IMR-90 (cell line): ENCODE data around the gene KDM2A. TPM values are rescaled to one million over a fixed set of nuclear protein-coding genes. Genes with fewer than 3 reads are reported as not detected.

ENCODE experiments used
- ATAC-seq: fragments of 200-7000 bp; cut with Tn5 transposase; 2 replicates; pipeline ENCODE4 v1.9.1; 2020; ENCODE audit warnings: low read depth, mild to moderate bottlenecking, moderate library complexity
- BruUV-seq: library from RNA; stranded (reverse); fragments of 400-500 nt; replicated peaks from 2 replicates; lab custom pipeline; 2021; lab: Mats Ljungman, UMichigan
- CTCF ChIA-PET: fragments of 300-600 bp; formaldehyde crosslinking; extraction: SDS; loops from one replicate; lab custom pipeline; 2021; ENCODE audit warnings: antibody characterized with exemption; lab: Yijun Ruan, JAX
- POLR2A ChIA-PET: fragments of 300-600 bp; sonication (Branson Sonifier 250); formaldehyde crosslinking; loops from one replicate; lab custom pipeline; 2022; ENCODE audit warnings: antibody characterized with exemption; ENCODE audit not compliant: unreplicated experiment; lab: Charles Lee
- DNase-seq: peaks from one replicate; pipeline ENCODE4 v3.0.0; 2013
- H2AFZ ChIP-seq: replicated peaks from 2 replicates; pipeline ENCODE3; 2013; ENCODE audit warnings: low read length, mild to moderate bottlenecking; ENCODE audit not compliant: poor library complexity
- H2AK5ac ChIP-seq: 2 replicates; pipeline ENCODE4 v1.6.1; 2013; ENCODE audit warnings: low read depth, low read length, inconsistent platforms
- H2AK9ac ChIP-seq: replicated peaks from 2 replicates; pipeline ENCODE3; 2013; ENCODE audit warnings: mild to moderate bottlenecking, low read depth, low read length, moderate library complexity; ENCODE audit not compliant: poor library complexity
- H2BK120ac ChIP-seq: 2 replicates; pipeline ENCODE4 v1.6.1; 2013; ENCODE audit warnings: low read depth, low read length, inconsistent platforms
- H2BK15ac ChIP-seq: 3 replicates; pipeline ENCODE4 v1.6.1; 2013; ENCODE audit warnings: low read depth, low read length, inconsistent platforms
- H2BK20ac ChIP-seq: 2 replicates; pipeline ENCODE4 v1.6.1; 2013; ENCODE audit warnings: low read depth, mild to moderate bottlenecking, inconsistent platforms, low read length, moderate library complexity
- H2BK5ac ChIP-seq: 2 replicates; pipeline ENCODE4 v1.6.1; 2013; ENCODE audit warnings: mild to moderate bottlenecking, low read depth, low read length, inconsistent platforms; ENCODE audit not compliant: poor library complexity, severe bottlenecking
- H3K14ac ChIP-seq: replicated peaks from 2 replicates; pipeline ENCODE4 v1.6.1; 2013; ENCODE audit warnings: low read depth, low read length, inconsistent platforms
- H3K18ac ChIP-seq: 2 replicates; pipeline ENCODE4 v1.6.1; 2013; ENCODE audit warnings: low read depth, low read length, control low read depth
- H3K23ac ChIP-seq: 2 replicates; pipeline ENCODE4 v1.6.1; 2013; ENCODE audit warnings: low read depth, low read length, inconsistent platforms
- H3K27ac ChIP-seq: 2 replicates; pipeline ENCODE4 v1.5.1; 2013; ENCODE audit warnings: mild to moderate bottlenecking, control low read depth, low read length; ENCODE audit not compliant: insufficient read depth
- H3K27me3 ChIP-seq: 2 replicates; pipeline ENCODE4 v1.6.1; 2013; ENCODE audit warnings: low read length; ENCODE audit not compliant: control insufficient read depth, insufficient read depth
- H3K36me3 ChIP-seq: 2 replicates; pipeline ENCODE4 v1.6.1; 2013; ENCODE audit warnings: low read length, mixed read lengths; ENCODE audit not compliant: control insufficient read depth, insufficient read depth
- H3K4ac ChIP-seq: 2 replicates; pipeline ENCODE4 v1.6.1; 2013; ENCODE audit warnings: low read depth, low read length, inconsistent platforms
- H3K4me1 ChIP-seq: 2 replicates; pipeline ENCODE4 v1.6.1; 2013; ENCODE audit warnings: low read length, mixed read lengths; ENCODE audit not compliant: control insufficient read depth, insufficient read depth
- H3K4me2 ChIP-seq: 2 replicates; pipeline ENCODE4 v1.6.1; 2013; ENCODE audit warnings: low read depth, mild to moderate bottlenecking, control low read depth, low read length, moderate library complexity
- H3K4me3 ChIP-seq: 2 replicates; pipeline ENCODE4 v1.5.1; 2013; ENCODE audit warnings: low read depth, mild to moderate bottlenecking, control low read depth, low read length, moderate library complexity; ENCODE audit not compliant: insufficient read depth
- H3K56ac ChIP-seq: 2 replicates; pipeline ENCODE4 v1.6.1; 2013; ENCODE audit warnings: low read length, inconsistent platforms; ENCODE audit not compliant: insufficient read depth; ENCODE audit errors: extremely low read depth
- H3K79me1 ChIP-seq, 2 experiments: 2 replicates each; pipeline ENCODE4 v1.6.1; 2013; ENCODE audit warnings: low read length in 2 of 2, inconsistent platforms in 1 of 2, low read depth in 1 of 2
- H3K9ac ChIP-seq: 2 replicates; pipeline ENCODE4 v1.6.1; 2013; ENCODE audit warnings: low read depth, low read length, control low read depth
- H3K9me1 ChIP-seq: 2 replicates; pipeline ENCODE4 v1.6.1; 2013; ENCODE audit warnings: low read length, inconsistent platforms; ENCODE audit not compliant: insufficient read depth
- H3K9me3 ChIP-seq: 2 replicates; pipeline ENCODE4 v1.6.1; 2013; ENCODE audit warnings: low read length; ENCODE audit not compliant: control insufficient read depth, insufficient read depth
- H4K20me1 ChIP-seq: 2 replicates; pipeline ENCODE4 v1.6.1; 2013; ENCODE audit warnings: low read length, inconsistent platforms; ENCODE audit not compliant: insufficient read depth
- H4K5ac ChIP-seq: 2 replicates; pipeline ENCODE4 v1.6.1; 2013; ENCODE audit warnings: mild to moderate bottlenecking, low read depth, low read length, control low read depth
- H4K8ac ChIP-seq, 2 experiments: 2 replicates each; pipeline ENCODE4 v1.6.1; 2013; ENCODE audit warnings: low read depth in 2 of 2, low read length in 2 of 2, control low read depth in 1 of 2, inconsistent platforms in 1 of 2
- H4K91ac ChIP-seq: 2 replicates; pipeline ENCODE4 v1.6.1; 2013; ENCODE audit warnings: low read depth, low read length, inconsistent platforms; ENCODE audit not compliant: insufficient read depth
- BHLHE40 ChIP-seq: fragments of 150-350 bp; IDR thresholded peaks from 2 replicates; pipeline ENCODE4 v1.6.1; 2016; ENCODE audit warnings: mild to moderate bottlenecking, low read depth, low read length
- CEBPB ChIP-seq: IDR thresholded peaks from 2 replicates; pipeline ENCODE4 v1.6.1; 2012; ENCODE audit warnings: low read depth, low read length, improper control_type of control experiment
- CHD1 ChIP-seq: IDR thresholded peaks from 2 replicates; pipeline ENCODE4 v1.6.1; 2012; ENCODE audit warnings: low read depth, low read length, improper control_type of control experiment
- CTCF ChIP-seq: conservative IDR thresholded peaks from 2 replicates; pipeline ENCODE4 v1.5.1; 2012; ENCODE audit warnings: mild to moderate bottlenecking, low read depth, low read length, improper control_type of control experiment
- ELK1 ChIP-seq: fragments of 150-350 bp; IDR thresholded peaks from 2 replicates; pipeline ENCODE4 v1.6.1; 2016; ENCODE audit warnings: low read depth, mild to moderate bottlenecking, low read length, moderate library complexity, borderline replicate concordance
- FOS ChIP-seq: fragments of 150-350 bp; IDR thresholded peaks from 2 replicates; pipeline ENCODE4 v1.6.1; 2016; ENCODE audit warnings: low read depth, low read length
- MAZ ChIP-seq: IDR thresholded peaks from 2 replicates; pipeline ENCODE4 v1.6.1; 2012; ENCODE audit warnings: low read depth, mild to moderate bottlenecking, low read length, improper control_type of control experiment, moderate library complexity, borderline replicate concordance
- MXI1 ChIP-seq: IDR thresholded peaks from 2 replicates; pipeline ENCODE4 v1.6.1; 2012; ENCODE audit warnings: low read depth, mild to moderate bottlenecking, low read length, moderate library complexity, borderline replicate concordance
- NFE2L2 ChIP-seq: fragments of 150-350 bp; IDR thresholded peaks from 2 replicates; pipeline ENCODE4 v1.6.1; 2016; ENCODE audit warnings: low read depth, mild to moderate bottlenecking, low read length
- POLR2A ChIP-seq: IDR thresholded peaks from 2 replicates; pipeline ENCODE4 v1.6.1; 2012; ENCODE audit warnings: mild to moderate bottlenecking, low read depth, low read length
- RAD21 ChIP-seq: IDR thresholded peaks from 2 replicates; pipeline ENCODE4 v1.6.1; 2012; ENCODE audit warnings: low read length, improper control_type of control experiment
- RCOR1 ChIP-seq: IDR thresholded peaks from 2 replicates; pipeline ENCODE4 v1.6.1; 2012; ENCODE audit warnings: mild to moderate bottlenecking, low read length, improper control_type of control experiment; ENCODE audit not compliant: insufficient replicate concordance
- RFX5 ChIP-seq: IDR thresholded peaks from 2 replicates; pipeline ENCODE4 v1.8.0; 2012; ENCODE audit warnings: low read depth, mild to moderate bottlenecking, low read length, moderate library complexity
- SMC3 ChIP-seq: fragments of 150-350 bp; IDR thresholded peaks from 2 replicates; pipeline ENCODE4 v1.6.1; 2016; ENCODE audit warnings: low read depth, mild to moderate bottlenecking, antibody characterized with exemption, low read length, moderate library complexity
- USF2 ChIP-seq: fragments of 150-350 bp; IDR thresholded peaks from 2 replicates; pipeline ENCODE4 v1.6.1; 2017; ENCODE audit warnings: mild to moderate bottlenecking, antibody characterized with exemption, low read length, low read depth
- WGBS, 2 experiments: methylation state at CpG; one replicate each; pipeline versions ENCODE4 v1.1.5 to v1.1.7; 2013; ENCODE audit warnings: missing lambda C conversion rate in 2 of 2; ENCODE audit not compliant: insufficient read length in 1 of 2; ENCODE audit errors: extremely low coverage in 2 of 2; 5-methylcytosine and 5-hydroxymethylcytosine counted together
- dilution Hi-C: fragments of 300-500 bp; cut with HindIII; formaldehyde crosslinking; loops from one replicate; pipeline ENCODE4 v1.14.3; 2018; ENCODE audit warnings: low sequenced_read_pairs; ENCODE audit not compliant: unreplicated experiment
- in situ Hi-C: fragments of 300-500 bp; cut with MboI; formaldehyde crosslinking; loops from 3 replicates; pipeline ENCODE4 v1.14.3; 2019; ENCODE audit warnings: low sequenced_read_pairs, inconsistent platforms, mixed read lengths
- intact Hi-C: fragments of 100-400 bp; cut with micrococcal nuclease; formaldehyde crosslinking; loops from 2 replicates; pipeline ENCODE4 v1.10.0; 2022
- polyA plus RNA-seq, 3 experiments: library from polyadenylated mRNA; depleted of rRNA; stranded (reverse); fragments of >200 nt; gene quantifications; 2 replicates each; pipeline ENCODE4 v1.2.3, GENCODE V29; 2012; ENCODE audit warnings: low replicate concordance in 1 of 3
- total RNA-seq: library from RNA; depleted of rRNA; stranded (reverse); fragments of >200 nt; gene quantifications from 2 replicates; pipeline ENCODE4 v1.2.3, GENCODE V29; 2012

Gene KDM2A
- total and polyA plus RNA-seq, 2 of the 4 experiments (the other 2 are of a cell fraction) = 26.7 to 42.6 TPM

- no peak overlapping the region for H2BK15ac ChIP-seq
- H3K23ac ChIP-seq = peak overlapping the region; percentile 99
- peak overlapping the region; percentile 90; the same call in 1 of the 2 replicates for H3K14ac ChIP-seq
- H4K20me1 ChIP-seq = peaks cover 45% of the 10 kb centered on the region
- CTCF ChIA-PET = no interaction called here
- no TSS peak for BruUV-seq
- H3K9me3 ChIP-seq = no peaks in the 10 kb centered on the region
- peak overlapping the region; percentile 96 for H3K9ac ChIP-seq
- no peaks in the 10 kb centered on the region for H3K27me3 ChIP-seq
- H3K9me1 ChIP-seq = no peaks in the 10 kb centered on the region; the same call in 1 of the 2 replicates
- H2BK120ac ChIP-seq = no peak overlapping the region
- H4K5ac ChIP-seq = no peak overlapping the region
- peak overlapping the region; percentile 72 for H2BK5ac ChIP-seq
- no peak overlapping the region for H3K18ac ChIP-seq
- dilution Hi-C loops = no loop called here
- H3K4me2 ChIP-seq = peak overlapping the region; percentile 71
- H3K56ac ChIP-seq = peak overlapping the region; percentile 97
- no peak for DNase-seq
- TF ChIP-seq RCOR1 (no peak), POLR2A (no peak), CHD1 (no peak), NFE2L2 (no peak), BHLHE40 (no peak), SMC3 (no peak), USF2 (no peak), FOS (no peak), MXI1 (no peak), CEBPB (no peak), MAZ (no peak), RFX5 (no peak), ELK1 (no peak), RAD21 (no peak), CTCF (no peak)
- no peak overlapping the region for H4K91ac ChIP-seq
- no peak overlapping the region for H2AK9ac ChIP-seq
- POLR2A ChIA-PET = no interaction called here
- H2AFZ ChIP-seq = no peak overlapping the region
- H3K4ac ChIP-seq = no peak overlapping the region; the same call in 1 of the 2 replicates
- ATAC-seq = no peak
- H2BK20ac ChIP-seq = no peak overlapping the region
- WGBS, 2 experiments = no CpG with 5 or more reads among the region's 12 CpGs
- H2AK5ac ChIP-seq = no peak overlapping the region
- peaks cover 9% of the 10 kb centered on the region for H3K36me3 ChIP-seq
- peak overlapping the region; percentile 99 for H3K4me3 ChIP-seq
- no peak overlapping the region for H4K8ac ChIP-seq
- in situ Hi-C loops = no loop called here
- H3K27ac ChIP-seq = peak overlapping the region; percentile 89
- H3K4me1 ChIP-seq = peaks cover 8% of the 10 kb centered on the region
- peaks cover 0 to 19% of the 10 kb centered on the region in 2 experiments; a peak in 2 of 4 replicates for H3K79me1 ChIP-seq
- intact Hi-C loops = loop anchor here (2.0 kb wide), 2 partner anchors 58 to 118 kb away; no protein-coding TSS in a partner anchor
Measured at GRCh38 chr11:67120456-67120855, 1.4 kb downstream of the KDM2A start.
